GM12878 (cell line): ENCODE results near the gene NRAS. TPM values are rescaled to one million over a fixed set of nuclear protein-coding genes. Genes with fewer than 3 reads are reported as not detected.

Source experiments
- ATAC-seq: fragments of 200-7000 bp; cut with Tn5 transposase; 3 replicates; pipeline ENCODE4 v1.9.1; 2020; ENCODE audit warnings: mild to moderate bottlenecking, moderate library complexity
- BruUV-seq: library from RNA; stranded (reverse); fragments of 400-500 nt; replicated peaks from 2 replicates; lab custom pipeline; 2021; lab: Mats Ljungman, UMichigan
- CTCF ChIA-PET: fragments of 300-600 bp; sonication (Branson Sonifier 250); formaldehyde crosslinking; extraction: SDS; loops from one replicate; lab custom pipeline; 2021; ENCODE audit warnings: inconsistent platforms; lab: Yijun Ruan, JAX
- POLR2A ChIA-PET: fragments of 350-600 bp; formaldehyde crosslinking; extraction: SDS; loops from one replicate; lab custom pipeline; 2021; ENCODE audit warnings: inconsistent platforms; lab: Charles Lee
- RAD21 ChIA-PET: fragments of 300-600 bp; sonication (Branson Sonifier 250); formaldehyde crosslinking; loops from one replicate; lab custom pipeline; 2023; ENCODE audit warnings: antibody characterized with exemption; ENCODE audit not compliant: unreplicated experiment; lab: Charles Lee
- SMC1A ChIA-PET: fragments of 300-600 bp; sonication (Branson Sonifier 250); formaldehyde crosslinking; loops from one replicate; lab custom pipeline; 2023; ENCODE audit not compliant: unreplicated experiment, uncharacterized antibody; lab: Charles Lee
- DNase-seq: peaks from one replicate; pipeline ENCODE4 v3.0.0-alpha.2; 2011; ENCODE audit warnings: low read depth, low spot score
- FAIRE-seq: peaks from 3 replicates; lab custom pipeline; 2011; peaks lifted over from hg19 to GRCh38; lab: Jason Lieb, UNC
- H2AFZ ChIP-seq: 2 replicates; pipeline ENCODE4 v1.6.0; 2011; ENCODE audit warnings: low read depth, low read length, control low read depth; ENCODE audit not compliant: control insufficient read depth
- H3K27ac ChIP-seq: 2 replicates; pipeline ENCODE4 v1.5.1; 2011; ENCODE audit warnings: control low read depth; ENCODE audit not compliant: control insufficient read depth, insufficient read depth
- H3K27me3 ChIP-seq, 2 experiments: replicated peaks in 1 of 2; 2 replicates each; pipeline versions ENCODE4 v1.6.0 to v1.6.1; 2011; ENCODE audit warnings: low read length in 1 of 2; ENCODE audit not compliant: control insufficient read depth in 2 of 2, insufficient read depth in 2 of 2
- H3K36me3 ChIP-seq, 2 experiments: 2 replicates each; pipeline ENCODE4 v1.5.1; 2011; ENCODE audit warnings: low read length in 1 of 2; ENCODE audit not compliant: control insufficient read depth in 2 of 2, insufficient read depth in 2 of 2
- H3K4me1 ChIP-seq: 2 replicates; pipeline ENCODE4 v1.6.1; 2011; ENCODE audit warnings: mild to moderate bottlenecking, low read length, moderate library complexity, mixed read lengths; ENCODE audit not compliant: control insufficient read depth, insufficient read depth
- H3K4me2 ChIP-seq: 2 replicates; pipeline ENCODE4 v1.6.0; 2011; ENCODE audit warnings: control low read depth; ENCODE audit not compliant: control insufficient read depth, insufficient read depth
- H3K4me3 ChIP-seq: fragments of 200-600 bp; sonication (generic); 2 replicates; pipeline ENCODE4 v1.5.1; 2016
- H3K79me2 ChIP-seq: 2 replicates; pipeline ENCODE4 v1.6.0; 2011; ENCODE audit warnings: low read length; ENCODE audit not compliant: control insufficient read depth, insufficient read depth
- H3K9ac ChIP-seq: 2 replicates; pipeline ENCODE4 v1.8.0; 2011; ENCODE audit warnings: low read length, control low read depth, mixed read lengths; ENCODE audit not compliant: control insufficient read depth, insufficient read depth
- H3K9me3 ChIP-seq: replicated peaks from 3 replicates; pipeline ENCODE4 v1.5.1; 2011; ENCODE audit warnings: mild to moderate bottlenecking, low read length; ENCODE audit not compliant: control insufficient read depth, insufficient read depth
- H4K20me1 ChIP-seq: 2 replicates; pipeline ENCODE4 v1.6.0; 2011; ENCODE audit not compliant: control insufficient read depth, insufficient read depth
- CBX3 ChIP-seq: fragments of 200-600 bp; sonication (generic); IDR thresholded peaks from 2 replicates; pipeline ENCODE4 v1.6.1; 2016; ENCODE audit warnings: low read depth, borderline replicate concordance
- CHD2 ChIP-seq: IDR thresholded peaks from 2 replicates; pipeline ENCODE4 v1.6.1; 2011; ENCODE audit warnings: low read depth, low read length, improper control_type of control experiment, borderline replicate concordance
- EED ChIP-seq: sonication (generic); IDR thresholded peaks from 2 replicates; pipeline ENCODE4 v1.6.1; 2016; ENCODE audit warnings: antibody characterized with exemption, low read depth
- MTA2 ChIP-seq: fragments of 450-650 bp; IDR thresholded peaks from 2 replicates; pipeline ENCODE4 v1.6.1; 2016; ENCODE audit warnings: low read depth, mild to moderate bottlenecking, moderate library complexity
- MTA3 ChIP-seq: IDR thresholded peaks from 2 replicates; pipeline ENCODE4 v1.6.1; 2012; ENCODE audit warnings: low read length, inconsistent platforms, borderline replicate concordance
- NFIC ChIP-seq: IDR thresholded peaks from 2 replicates; pipeline ENCODE4 v1.6.1; 2012; ENCODE audit warnings: low read depth, mild to moderate bottlenecking, inconsistent platforms, low read length, moderate library complexity
- NR2C2 ChIP-seq: IDR thresholded peaks from 2 replicates; pipeline ENCODE4 v1.6.1; 2011; ENCODE audit warnings: borderline replicate concordance, low read depth; ENCODE audit not compliant: control insufficient read depth, insufficient read length
- PML ChIP-seq: IDR thresholded peaks from 2 replicates; pipeline ENCODE4 v1.6.1; 2012; ENCODE audit warnings: low read length, inconsistent platforms
- SIX5 ChIP-seq: IDR thresholded peaks from 2 replicates; pipeline ENCODE4 v1.6.1; 2011; ENCODE audit warnings: mild to moderate bottlenecking, low read depth, low read length, moderate library complexity; ENCODE audit not compliant: severe bottlenecking
- TCF3 ChIP-seq: IDR thresholded peaks from 2 replicates; pipeline ENCODE4 v1.6.1; 2012; ENCODE audit warnings: low read depth, mild to moderate bottlenecking, low read length, borderline replicate concordance; ENCODE audit not compliant: insufficient read depth
- YY1 ChIP-seq: IDR thresholded peaks from 2 replicates; pipeline ENCODE4 v1.6.1; 2011; ENCODE audit warnings: low read depth, mild to moderate bottlenecking, low read length
- ZNF207 ChIP-seq: fragments of 450-650 bp; IDR thresholded peaks from 2 replicates; pipeline ENCODE4 v1.6.1; 2014; ENCODE audit warnings: antibody characterized with exemption, mild to moderate bottlenecking, borderline replicate concordance
- ZNF384 ChIP-seq: IDR thresholded peaks from 2 replicates; pipeline ENCODE4 v1.6.1; 2012; ENCODE audit warnings: low read depth, mild to moderate bottlenecking, low read length, improper control_type of control experiment, borderline replicate concordance
- WGBS: methylation state at CpG from one replicate; pipeline ENCODE4 v1.1.6; 2016; ENCODE audit warnings: low lambda C conversion rate; ENCODE audit not compliant: insufficient replicate concordance, insufficient coverage; ENCODE audit errors: missing lambda C conversion rate; 5-methylcytosine and 5-hydroxymethylcytosine counted together
- in situ Hi-C: fragments of 300-500 bp; cut with MboI; formaldehyde crosslinking; loops from 9 replicates; pipeline ENCODE4 v1.14.3; 2018; ENCODE audit warnings: mixed read lengths
- intact Hi-C: fragments of 100-400 bp; cut with micrococcal nuclease; formaldehyde crosslinking; loops from one replicate; pipeline ENCODE4 v1.14.2; 2022; ENCODE audit not compliant: unreplicated experiment
- polyA plus RNA-seq, 11 experiments: library from polyadenylated mRNA; depleted of rRNA in 4 of 11; unstranded in 6 of 11; stranded (reverse) in 5 of 11; fragments of >200 nt; fragmentation: Nextera tagmentation in 4 of 11; fragmentation: Illumina TruSeq in 1 of 11; extraction: Ambion mirVana in 4 of 11; extraction: Trizol in 1 of 11; gene quantifications; 1 replicate in 1 of 11; 2 replicates in 10 of 11; pipeline versions ENCODE4 v1.2.1 to v1.2.3, GENCODE V29; 2011 to 2016; ENCODE audit warnings: inconsistent platforms in 2 of 11, missing spikeins in 2 of 11, low read depth in 1 of 11
- total RNA-seq, 4 experiments: library from RNA; depleted of rRNA in 3 of 4; stranded (reverse); fragments of >200 nt in 3 of 4; fragmentation: Illumina TruSeq in 1 of 4; extraction: Trizol in 1 of 4; gene quantifications; 2 replicates each; pipeline versions ENCODE4 v1.2.1 to v1.2.3, GENCODE V29; 2013 to 2021
- TF ChIP-seq, protein P1 (sequence below): IDR thresholded peaks from 2 replicates; pipeline ENCODE4 v1.6.1; 2012; ENCODE audit warnings: low read depth, low read length, improper control_type of control experiment
- TF ChIP-seq, protein P2 (sequence below): fragments of 450-650 bp; IDR thresholded peaks from 2 replicates; pipeline ENCODE4 v1.6.1; 2016; ENCODE audit warnings: mild to moderate bottlenecking
- TF ChIP-seq, protein P3 (sequence below): fragments of 450-650 bp; IDR thresholded peaks from 2 replicates; pipeline ENCODE4 v1.6.1; 2017; ENCODE audit warnings: mild to moderate bottlenecking, moderate library complexity
- TF ChIP-seq, protein P4 (sequence below): IDR thresholded peaks from 2 replicates; pipeline ENCODE4 v1.6.1; 2011; ENCODE audit warnings: low read depth, low read length, improper control_type of control experiment, borderline replicate concordance

NRAS gene
- total and polyA plus RNA-seq, 10 of the 15 experiments (the other 5 are each of a cell fraction or from before 2014, with no cell fraction given): 31.7 to 73.2 (median 66.2) TPM

DNA sequence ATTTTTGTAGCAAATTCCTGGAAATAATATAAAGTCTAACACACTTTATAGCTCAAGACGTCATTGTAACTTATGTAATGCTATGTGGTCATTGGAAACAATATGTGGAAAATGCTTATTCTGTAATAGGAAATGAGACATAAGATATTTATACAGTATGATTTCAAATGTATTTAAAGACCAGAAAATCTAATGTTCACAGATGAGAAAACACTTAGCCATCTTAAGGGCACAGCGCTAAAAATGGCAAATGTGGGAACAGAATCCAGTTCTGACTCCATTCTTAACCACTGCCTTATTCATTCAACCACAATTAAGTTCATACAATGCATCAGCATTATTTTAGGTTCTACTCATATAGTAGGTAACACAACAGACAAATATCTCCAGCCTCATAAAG is 28.7 kb upstream of the NRAS start:
- 31% methylated on average over 2 of the region's 2 CpGs for WGBS
- no peaks in the 10 kb centered on the region for H3K27me3 ChIP-seq
- no peak overlapping the region for H3K9ac ChIP-seq
- H3K27ac ChIP-seq: no peak overlapping the region
- no TSS peak for BruUV-seq
- DNase-seq (no peak), ATAC-seq (peak; percentile 21), FAIRE-seq (no peak)
- H3K36me3 ChIP-seq: peaks cover 0 to 41% of the 10 kb centered on the region in 2 experiments
- ChIA-PET POLR2A (interaction anchor here (1.5 kb wide), 1 partner anchor 29 kb away, joined by 6 read pairs; the partner anchor contains the start of gene NRAS), RAD21 (interaction anchor here (0.7 kb wide), 1 partner anchor 10 kb away, joined by 3 read pairs; no protein-coding TSS in a partner anchor), SMC1A (interaction anchor here (1.1 to 1.3 kb wide), 5 partner anchors 8 to 25 kb away, joined by 3 to 7 read pairs (median 4); no protein-coding TSS in a partner anchor), CTCF (interaction anchor here (0.8 to 1.5 kb wide), 3 partner anchors 8 to 354 kb away, joined by 3 to 4 read pairs (median 3); no protein-coding TSS in a partner anchor)
- no peaks in the 10 kb centered on the region for H3K9me3 ChIP-seq
- H4K20me1 ChIP-seq: peaks cover 4% of the 10 kb centered on the region; the same call in 1 of the 2 replicates
- in situ Hi-C loops (loop anchor here (25.0 kb wide), 1 partner anchor 1783 kb away; the partner anchor contains the start of gene SLC16A1), intact Hi-C loops (no loop called here)
- H2AFZ ChIP-seq: no peak overlapping the region
- no peak overlapping the region for H3K4me3 ChIP-seq
- no peaks in the 10 kb centered on the region for H3K4me1 ChIP-seq
- H3K4me2 ChIP-seq: no peak overlapping the region
- peaks cover 94% of the 10 kb centered on the region for H3K79me2 ChIP-seq
- no peak for TF ChIP-seq ZNF384
- TF ChIP-seq SIX5: no peak
- TF ChIP-seq PML: no peak
- TF ChIP-seq, protein P1, sequence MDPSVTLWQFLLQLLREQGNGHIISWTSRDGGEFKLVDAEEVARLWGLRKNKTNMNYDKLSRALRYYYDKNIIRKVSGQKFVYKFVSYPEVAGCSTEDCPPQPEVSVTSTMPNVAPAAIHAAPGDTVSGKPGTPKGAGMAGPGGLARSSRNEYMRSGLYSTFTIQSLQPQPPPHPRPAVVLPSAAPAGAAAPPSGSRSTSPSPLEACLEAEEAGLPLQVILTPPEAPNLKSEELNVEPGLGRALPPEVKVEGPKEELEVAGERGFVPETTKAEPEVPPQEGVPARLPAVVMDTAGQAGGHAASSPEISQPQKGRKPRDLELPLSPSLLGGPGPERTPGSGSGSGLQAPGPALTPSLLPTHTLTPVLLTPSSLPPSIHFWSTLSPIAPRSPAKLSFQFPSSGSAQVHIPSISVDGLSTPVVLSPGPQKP: no peak
- no peak for TF ChIP-seq ZNF207
- no peak for TF ChIP-seq TCF3
- no peak for TF ChIP-seq YY1
- TF ChIP-seq, protein P2, sequence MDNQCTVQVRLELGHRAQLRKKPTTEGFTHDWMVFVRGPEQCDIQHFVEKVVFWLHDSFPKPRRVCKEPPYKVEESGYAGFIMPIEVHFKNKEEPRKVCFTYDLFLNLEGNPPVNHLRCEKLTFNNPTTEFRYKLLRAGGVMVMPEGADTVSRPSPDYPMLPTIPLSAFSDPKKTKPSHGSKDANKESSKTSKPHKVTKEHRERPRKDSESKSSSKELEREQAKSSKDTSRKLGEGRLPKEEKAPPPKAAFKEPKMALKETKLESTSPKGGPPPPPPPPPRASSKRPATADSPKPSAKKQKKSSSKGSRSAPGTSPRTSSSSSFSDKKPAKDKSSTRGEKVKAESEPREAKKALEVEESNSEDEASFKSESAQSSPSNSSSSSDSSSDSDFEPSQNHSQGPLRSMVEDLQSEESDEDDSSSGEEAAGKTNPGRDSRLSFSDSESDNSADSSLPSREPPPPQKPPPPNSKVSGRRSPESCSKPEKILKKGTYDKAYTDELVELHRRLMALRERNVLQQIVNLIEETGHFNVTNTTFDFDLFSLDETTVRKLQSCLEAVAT: no peak
- no peak for TF ChIP-seq MTA2
- TF ChIP-seq, protein P3, sequence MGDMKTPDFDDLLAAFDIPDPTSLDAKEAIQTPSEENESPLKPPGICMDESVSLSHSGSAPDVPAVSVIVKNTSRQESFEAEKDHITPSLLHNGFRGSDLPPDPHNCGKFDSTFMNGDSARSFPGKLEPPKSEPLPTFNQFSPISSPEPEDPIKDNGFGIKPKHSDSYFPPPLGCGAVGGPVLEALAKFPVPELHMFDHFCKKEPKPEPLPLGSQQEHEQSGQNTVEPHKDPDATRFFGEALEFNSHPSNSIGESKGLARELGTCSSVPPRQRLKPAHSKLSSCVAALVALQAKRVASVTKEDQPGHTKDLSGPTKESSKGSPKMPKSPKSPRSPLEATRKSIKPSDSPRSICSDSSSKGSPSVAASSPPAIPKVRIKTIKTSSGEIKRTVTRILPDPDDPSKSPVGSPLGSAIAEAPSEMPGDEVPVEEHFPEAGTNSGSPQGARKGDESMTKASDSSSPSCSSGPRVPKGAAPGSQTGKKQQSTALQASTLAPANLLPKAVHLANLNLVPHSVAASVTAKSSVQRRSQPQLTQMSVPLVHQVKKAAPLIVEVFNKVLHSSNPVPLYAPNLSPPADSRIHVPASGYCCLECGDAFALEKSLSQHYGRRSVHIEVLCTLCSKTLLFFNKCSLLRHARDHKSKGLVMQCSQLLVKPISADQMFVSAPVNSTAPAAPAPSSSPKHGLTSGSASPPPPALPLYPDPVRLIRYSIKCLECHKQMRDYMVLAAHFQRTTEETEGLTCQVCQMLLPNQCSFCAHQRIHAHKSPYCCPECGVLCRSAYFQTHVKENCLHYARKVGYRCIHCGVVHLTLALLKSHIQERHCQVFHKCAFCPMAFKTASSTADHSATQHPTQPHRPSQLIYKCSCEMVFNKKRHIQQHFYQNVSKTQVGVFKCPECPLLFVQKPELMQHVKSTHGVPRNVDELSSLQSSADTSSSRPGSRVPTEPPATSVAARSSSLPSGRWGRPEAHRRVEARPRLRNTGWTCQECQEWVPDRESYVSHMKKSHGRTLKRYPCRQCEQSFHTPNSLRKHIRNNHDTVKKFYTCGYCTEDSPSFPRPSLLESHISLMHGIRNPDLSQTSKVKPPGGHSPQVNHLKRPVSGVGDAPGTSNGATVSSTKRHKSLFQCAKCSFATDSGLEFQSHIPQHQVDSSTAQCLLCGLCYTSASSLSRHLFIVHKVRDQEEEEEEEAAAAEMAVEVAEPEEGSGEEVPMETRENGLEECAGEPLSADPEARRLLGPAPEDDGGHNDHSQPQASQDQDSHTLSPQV: no peak
- TF ChIP-seq NR2C2: no peak
- TF ChIP-seq, protein P4, sequence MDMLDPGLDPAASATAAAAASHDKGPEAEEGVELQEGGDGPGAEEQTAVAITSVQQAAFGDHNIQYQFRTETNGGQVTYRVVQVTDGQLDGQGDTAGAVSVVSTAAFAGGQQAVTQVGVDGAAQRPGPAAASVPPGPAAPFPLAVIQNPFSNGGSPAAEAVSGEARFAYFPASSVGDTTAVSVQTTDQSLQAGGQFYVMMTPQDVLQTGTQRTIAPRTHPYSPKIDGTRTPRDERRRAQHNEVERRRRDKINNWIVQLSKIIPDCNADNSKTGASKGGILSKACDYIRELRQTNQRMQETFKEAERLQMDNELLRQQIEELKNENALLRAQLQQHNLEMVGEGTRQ: no peak
- TF ChIP-seq EED: no peak
- TF ChIP-seq NFIC: peak; percentile 47; the same call in 1 of the 2 replicates
- TF ChIP-seq CHD2: no peak
- TF ChIP-seq MTA3: no peak
- TF ChIP-seq CBX3: no peak
